GM21390 (cell line): ENCODE data around the gene ATPAF2.
A peak's percentile ranks its signal among the peaks of the same experiment; 100 is the strongest.

ENCODE experiments used
- ATAC-seq: cut with Tn5 transposase; IDR thresholded peaks from one replicate; pipeline ENCODE4 v1.9.1; 2021; ENCODE audit not compliant: unreplicated experiment

Gene ATPAF2

GRCh38 chr17:18040261-18040858 is 1.4 kb upstream of the ATPAF2 start:
- no peak for ATAC-seq

- peak; percentile 20 for ATAC-seq
Measured at GRCh38 chr17:18039535-18040260, 730 bp upstream of the ATPAF2 start.

DNA sequence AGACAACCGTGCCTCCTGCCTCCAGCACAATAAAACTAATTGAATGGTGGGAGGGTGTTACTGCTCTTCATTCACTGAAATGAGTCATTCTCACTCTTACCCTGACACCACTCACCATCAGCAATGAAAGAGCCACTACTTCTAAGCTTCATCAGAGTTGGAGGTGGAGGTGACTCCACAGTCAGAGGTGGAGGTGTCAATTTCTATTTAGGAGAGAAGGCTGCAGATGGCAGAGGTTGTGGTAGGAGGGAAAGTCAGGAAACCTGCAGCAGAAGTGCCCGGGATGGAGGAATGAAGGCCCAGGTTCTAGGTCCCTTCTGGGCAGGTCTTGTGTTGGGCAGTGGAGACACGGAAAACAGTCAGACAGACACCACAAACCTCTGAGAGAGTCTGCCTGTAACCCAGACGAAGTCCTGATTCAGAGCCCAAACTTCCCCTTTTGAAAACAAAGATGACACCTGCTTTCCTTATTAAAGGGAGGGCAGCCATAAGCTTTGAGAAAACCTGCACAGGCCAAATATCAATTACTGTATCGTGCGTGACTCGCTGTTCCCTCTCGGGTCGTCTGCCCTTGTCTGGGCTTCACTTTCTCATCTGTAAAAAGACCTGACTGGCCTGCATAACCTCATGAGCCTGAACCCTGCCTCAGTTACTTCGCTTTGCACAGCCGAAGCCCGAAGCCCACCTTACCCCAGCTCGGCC is 668 bp downstream of the ATPAF2 start:
- peak; percentile 4 for ATAC-seq

GRCh38 chr17:18037486-18037885 is 1.5 kb downstream of the ATPAF2 start:
- ATAC-seq: no peak

GRCh38 chr17:18035704-18036103 is 3.3 kb downstream of the ATPAF2 start:
- ATAC-seq: no peak

- peak; percentile 62 for ATAC-seq
Measured at GRCh38 chr17:18033442-18034099, 5.4 kb downstream of the ATPAF2 start.

GRCh38 chr17:18031955-18032354 is 7.0 kb downstream of the ATPAF2 start:
- ATAC-seq: no peak

GRCh38 chr17:18028952-18029540 is 9.9 kb downstream of the ATPAF2 start:
- ATAC-seq: no peak

DNA sequence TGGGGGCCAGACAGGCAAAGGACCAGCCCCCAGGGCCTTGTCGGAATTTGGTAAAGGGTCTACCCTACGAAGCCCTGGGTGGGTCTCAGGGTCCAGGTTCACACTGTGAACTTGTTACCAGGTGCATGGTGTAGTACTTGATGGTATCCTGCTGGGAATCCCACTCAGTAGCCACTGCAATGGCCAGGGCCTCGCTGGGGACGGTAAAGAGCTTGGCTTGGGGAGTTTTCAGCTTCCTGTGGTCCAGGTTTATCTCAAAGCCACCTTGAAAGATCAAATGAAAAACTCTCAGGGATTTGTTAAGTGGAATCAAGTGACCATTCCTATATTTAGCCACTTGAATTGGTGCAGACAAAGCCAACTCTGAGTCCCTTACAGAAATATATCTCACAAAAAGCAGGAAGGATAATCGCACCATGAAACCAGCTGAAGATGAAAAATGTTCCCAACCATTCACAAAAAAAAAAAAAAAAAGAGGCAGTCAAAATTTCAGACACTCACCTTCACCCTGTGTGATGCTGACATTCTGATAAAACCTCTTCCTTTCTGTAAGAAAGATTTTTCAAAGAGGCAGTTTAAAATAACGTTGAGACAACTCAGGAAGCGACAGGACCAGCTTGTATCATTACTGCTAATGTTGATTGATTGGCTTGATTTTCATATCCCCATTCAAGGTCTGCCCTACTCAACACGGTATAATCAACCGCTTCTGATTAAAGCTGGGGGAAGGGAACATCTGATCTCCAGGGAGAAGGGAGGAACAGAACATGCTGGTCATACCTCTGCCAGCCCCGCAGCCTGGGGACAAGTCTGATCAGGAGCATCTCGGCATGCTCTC is 10.6 kb downstream of the ATPAF2 start:
- ATAC-seq: no peak

GRCh38 chr17:18027280-18027679 is 11.7 kb downstream of the ATPAF2 start:
- ATAC-seq: no peak

- ATAC-seq: no peak
Measured at GRCh38 chr17:18025945-18026776, 12.8 kb downstream of the ATPAF2 start.

GRCh38 chr17:18025241-18025944 is 13.6 kb downstream of the ATPAF2 start:
- ATAC-seq: no peak

GRCh38 chr17:18021372-18021771 is 17.6 kb downstream of the ATPAF2 start:
- ATAC-seq: no peak

- no peak for ATAC-seq
Measured at GRCh38 chr17:18020971-18021370, 18.0 kb downstream of the ATPAF2 start.

GRCh38 chr17:18019838-18020154 is 19.2 kb downstream of the ATPAF2 start:
- ATAC-seq: no peak

DNA sequence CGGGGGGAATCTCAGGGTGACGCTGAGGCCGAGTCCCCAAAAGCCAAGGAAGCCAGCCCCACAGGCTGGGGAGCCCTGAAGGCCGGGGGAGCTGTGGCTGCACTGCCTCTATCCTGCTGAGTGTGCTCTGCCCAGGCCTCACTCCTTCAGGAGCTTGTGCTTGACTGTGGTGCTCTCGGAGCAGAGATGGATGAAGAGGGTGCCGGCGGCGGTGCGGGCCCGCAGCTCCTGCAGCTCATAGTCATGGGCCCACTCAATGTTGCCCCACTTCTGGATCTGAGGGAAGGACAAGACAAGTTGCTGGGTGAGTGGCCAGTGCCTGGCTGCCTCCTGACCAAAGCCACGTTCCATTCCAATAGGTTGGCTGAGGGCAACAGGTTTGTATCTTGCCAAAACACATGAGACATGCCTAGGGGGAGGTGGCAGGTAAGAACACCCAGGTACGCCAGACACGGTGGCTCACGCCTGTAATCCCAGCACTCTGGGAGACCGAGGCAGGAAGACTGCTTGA is 20.5 kb downstream of the ATPAF2 start:
- ATAC-seq: no peak

- no peak for ATAC-seq
Measured at GRCh38 chr17:18017958-18018357, 21.0 kb downstream of the ATPAF2 start.

- no peak for ATAC-seq
Measured at GRCh38 chr17:18016426-18016825, 22.5 kb downstream of the ATPAF2 start.

GRCh38 chr17:18015593-18015992 is 23.4 kb downstream of the ATPAF2 start:
- ATAC-seq: no peak
